ENCODE results near the gene SLC9A3. TPM values are rescaled to one million over a fixed set of nuclear protein-coding genes. Genes with fewer than 3 reads are reported as not detected.
A peak's percentile ranks its signal among the peaks of the same experiment; 100 is the strongest.
"Not testable (repeated sequence)": the region's sequence is repeated elsewhere in the genome, so short reads cannot be mapped to it uniquely, and the experiment has no call there.

SLC9A3 gene
- total RNA-seq, 2 donors from 2014 or later: 1.6 to 2.2 TPM

DNA sequence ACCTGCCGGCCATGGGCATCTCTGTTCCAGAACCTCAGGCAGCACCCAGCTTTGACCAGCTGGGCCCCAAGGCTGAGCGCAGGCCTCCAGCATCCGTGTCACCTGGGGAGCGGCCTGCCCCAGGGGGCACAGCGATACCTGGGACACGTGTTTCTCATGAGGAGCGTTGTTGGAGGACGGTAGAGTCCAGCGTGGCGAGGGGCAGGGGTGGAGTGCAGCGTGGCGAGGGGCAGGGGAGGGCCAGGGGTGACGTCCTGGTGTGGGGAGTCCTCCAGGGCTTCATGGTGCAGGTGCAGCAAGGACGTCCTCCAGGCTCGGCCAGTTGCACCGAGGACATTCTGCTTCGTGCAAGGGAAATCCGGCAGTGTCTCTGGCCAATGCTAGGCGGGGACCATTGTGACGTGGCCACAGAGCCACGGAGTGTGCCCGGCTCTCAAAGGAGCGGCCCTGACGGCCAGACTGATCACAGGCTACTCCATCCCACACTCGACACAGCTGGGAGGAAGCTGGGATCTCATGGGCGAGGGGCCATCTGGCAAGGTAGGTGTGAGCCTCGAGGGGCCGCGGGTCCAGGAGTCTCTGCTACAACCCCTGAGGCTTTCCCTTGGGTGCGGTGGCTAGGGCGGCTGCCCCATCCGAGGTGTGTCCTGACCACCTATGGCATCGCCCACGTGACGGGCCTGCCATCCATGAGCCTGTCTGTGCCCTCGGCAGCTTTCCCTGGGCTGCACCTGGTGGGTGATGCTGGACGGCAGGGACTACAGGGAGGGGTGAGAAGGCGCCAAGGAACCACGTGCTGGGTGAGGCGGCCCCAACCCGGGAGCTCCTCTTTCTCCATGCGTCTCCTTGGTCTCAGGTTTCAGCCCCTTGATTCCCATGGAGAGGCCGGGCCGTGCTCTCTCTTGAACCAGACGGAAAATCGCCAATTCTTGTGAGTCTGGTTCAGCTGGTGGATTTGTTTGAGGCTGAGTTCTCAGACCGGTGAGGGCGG, 33.8 kb downstream of the SLC9A3 start:
- Mint-ChIP-seq H3K4me1 (no peaks in the 10 kb centered on the region), H3K4me3 (no peak overlapping the region), H3K27ac (no peak overlapping the region), H3K27me3 (no peaks in the 10 kb centered on the region), H3K9me3 (no peaks in the 10 kb centered on the region), H3K36me3 (ENCODE audit: low read depth) (no peaks in the 10 kb centered on the region)
- no peak for ATAC-seq (replicated peaks)

- H3K4me3 Mint-ChIP-seq: no peak overlapping the region
These were observed 34.6 kb downstream of the SLC9A3 start for GRCh38 chr5:489689-490080.

GRCh38 chr5:488744-489688, 35.2 kb downstream of the SLC9A3 start:
- no peak overlapping the region for H3K27ac Mint-ChIP-seq
- no peaks in the 10 kb centered on the region for H3K4me1 Mint-ChIP-seq
- no peaks in the 10 kb centered on the region for H3K36me3 Mint-ChIP-seq (ENCODE audit: low read depth)
- no peak for ATAC-seq (replicated peaks)
- no peaks in the 10 kb centered on the region for H3K9me3 Mint-ChIP-seq
- H3K27me3 Mint-ChIP-seq: peaks cover 3% of the 10 kb centered on the region
- no peak overlapping the region for H3K4me3 Mint-ChIP-seq

More at GRCh38 chr5:489689-490080, 34.6 kb downstream of the SLC9A3 start:
- ATAC-seq (replicated peaks): no peak
- H3K4me1 Mint-ChIP-seq: no peaks in the 10 kb centered on the region
- H3K27me3 Mint-ChIP-seq: peaks cover 3% of the 10 kb centered on the region
- no peaks in the 10 kb centered on the region for H3K9me3 Mint-ChIP-seq
- no peaks in the 10 kb centered on the region for H3K36me3 Mint-ChIP-seq (ENCODE audit: low read depth)
- H3K27ac Mint-ChIP-seq: no peak overlapping the region

DNA sequence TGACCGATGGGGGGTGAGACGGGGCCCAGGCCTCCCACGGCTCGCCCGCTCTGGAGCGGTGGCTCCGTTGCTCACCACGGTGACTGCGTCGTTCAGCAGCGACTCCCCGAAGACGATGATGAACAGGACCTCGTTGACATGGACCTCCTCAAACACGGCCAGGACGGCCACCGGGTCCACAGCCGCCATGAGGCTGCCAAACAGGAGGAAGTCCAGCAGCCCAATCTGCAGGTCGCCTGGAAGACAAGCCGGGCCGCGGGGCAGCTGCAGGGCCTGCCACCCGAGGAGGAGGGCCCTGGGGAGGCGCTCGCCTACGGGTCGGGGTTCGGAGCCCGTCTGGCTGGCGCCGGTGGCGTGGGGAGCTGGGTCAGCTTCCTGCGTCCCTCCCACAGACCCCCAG, 36.0 kb downstream of the SLC9A3 start:
- Mint-ChIP-seq H3K9me3 (no peaks in the 10 kb centered on the region), H3K4me3 (no peak overlapping the region), H3K27me3 (peaks cover 3% of the 10 kb centered on the region), H3K4me1 (no peaks in the 10 kb centered on the region), H3K27ac (no peak overlapping the region), H3K36me3 (ENCODE audit: low read depth) (no peaks in the 10 kb centered on the region)
- ATAC-seq (replicated peaks): no peak

DNA sequence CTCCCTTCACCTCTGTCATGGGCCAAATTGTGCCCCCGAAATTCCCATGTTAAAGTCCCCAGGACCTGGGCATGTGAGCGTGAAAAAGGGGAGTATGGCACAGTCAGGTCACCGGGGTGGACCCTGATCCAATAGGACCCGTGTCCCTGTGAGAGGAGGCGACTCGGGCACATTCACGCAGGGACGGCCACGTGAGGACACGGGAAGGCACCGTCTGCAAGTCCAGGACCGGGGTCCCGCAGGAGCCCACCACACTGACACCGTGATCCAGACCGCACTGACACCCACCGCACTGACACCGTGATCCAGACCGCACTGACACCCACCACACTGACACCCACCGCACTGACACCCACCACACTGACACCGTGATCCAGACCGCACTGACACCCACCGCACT, 37.7 kb downstream of the SLC9A3 start:
- not testable (repeated sequence) for H3K4me1 Mint-ChIP-seq; H3K4me3 Mint-ChIP-seq; H3K36me3 Mint-ChIP-seq (ENCODE audit: low read depth); H3K27ac Mint-ChIP-seq; H3K9me3 Mint-ChIP-seq; ATAC-seq (replicated peaks); H3K27me3 Mint-ChIP-seq

GRCh38 chr5:485946-486491, 38.2 kb downstream of the SLC9A3 start:
- Mint-ChIP-seq H3K4me3 (no peak overlapping the region), H3K36me3 (ENCODE audit: low read depth) (no peaks in the 10 kb centered on the region), H3K27ac (no peak overlapping the region), H3K27me3 (peaks cover 6% of the 10 kb centered on the region), H3K9me3 (no peaks in the 10 kb centered on the region), H3K4me1 (no peaks in the 10 kb centered on the region)
- peak; percentile 32 for ATAC-seq (replicated peaks)

DNA sequence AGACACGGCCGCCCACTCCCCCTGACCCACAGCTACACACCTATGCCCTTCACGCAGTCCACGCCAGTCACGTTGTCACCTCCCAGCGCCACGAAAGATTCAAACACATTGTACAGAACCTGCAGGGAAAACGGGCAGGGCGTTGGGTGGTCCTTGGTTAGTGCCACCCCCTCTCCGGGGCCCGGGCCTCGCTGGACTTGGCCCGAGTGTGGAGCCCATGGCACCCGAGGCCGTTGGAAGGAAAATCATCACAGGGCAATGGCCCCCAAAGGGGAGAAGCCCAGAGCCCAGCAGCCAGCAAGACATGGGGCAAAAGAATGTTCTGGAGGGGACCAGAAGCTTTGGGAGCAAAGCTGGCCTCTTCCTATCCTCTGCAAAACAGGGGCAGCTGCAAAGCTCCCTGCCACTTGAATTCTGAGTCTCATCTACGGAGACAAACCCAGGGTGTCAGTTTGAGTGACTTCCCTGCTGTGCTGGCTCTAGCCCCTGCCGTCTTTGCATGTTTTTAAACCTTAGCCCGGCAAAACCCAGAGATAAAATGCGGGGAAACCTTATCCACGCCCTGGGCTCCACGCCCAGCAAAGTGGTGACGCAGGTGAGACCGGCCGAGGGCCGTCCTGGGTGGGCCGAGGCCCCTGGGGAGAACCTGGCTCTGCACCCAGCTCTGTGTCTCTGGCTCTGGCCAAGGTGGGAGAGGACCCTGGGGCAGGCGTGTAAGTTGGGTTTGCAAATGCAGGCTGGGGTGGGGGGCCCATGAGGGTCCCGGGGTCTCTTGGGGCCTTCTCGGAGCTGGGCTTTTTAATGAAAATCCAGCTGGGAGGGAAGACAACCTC, 38.9 kb downstream of the SLC9A3 start:
- Mint-ChIP-seq H3K9me3 (no peaks in the 10 kb centered on the region), H3K4me1 (no peaks in the 10 kb centered on the region), H3K36me3 (ENCODE audit: low read depth) (no peaks in the 10 kb centered on the region), H3K27me3 (peaks cover 6% of the 10 kb centered on the region), H3K27ac (no peak overlapping the region), H3K4me3 (no peak overlapping the region)
- no peak for ATAC-seq (replicated peaks)

DNA sequence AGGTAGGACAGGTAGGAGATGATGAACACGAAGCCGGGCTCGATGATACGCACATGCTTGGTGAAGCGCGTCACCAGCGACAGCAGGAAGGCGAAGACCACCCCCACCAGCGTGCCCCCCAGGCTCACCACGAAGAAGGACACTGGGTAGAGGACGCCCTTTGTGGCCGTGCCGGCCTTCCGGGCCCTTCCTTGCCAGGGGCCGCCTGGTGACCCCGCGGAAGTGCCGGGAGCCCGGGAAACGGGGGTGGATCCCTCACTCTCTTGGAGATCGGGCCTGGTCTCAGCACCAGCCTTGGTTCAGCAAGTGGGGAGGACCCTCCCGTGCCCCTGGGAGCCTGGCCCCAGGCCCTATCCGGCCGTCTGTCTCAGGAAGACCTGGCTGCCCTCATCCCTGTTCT, 39.7 kb downstream of the SLC9A3 start:
- Mint-ChIP-seq H3K4me1 (no peaks in the 10 kb centered on the region), H3K27me3 (peaks cover 6% of the 10 kb centered on the region), H3K9me3 (no peaks in the 10 kb centered on the region), H3K36me3 (ENCODE audit: low read depth) (no peaks in the 10 kb centered on the region), H3K27ac (no peak overlapping the region), H3K4me3 (no peak overlapping the region)
- no peak for ATAC-seq (replicated peaks)

GRCh38 chr5:483434-484140, 40.7 kb downstream of the SLC9A3 start:
- no peak overlapping the region for H3K4me3 Mint-ChIP-seq
- no peak for ATAC-seq (replicated peaks)
- no peaks in the 10 kb centered on the region for H3K9me3 Mint-ChIP-seq
- peaks cover 6% of the 10 kb centered on the region for H3K27me3 Mint-ChIP-seq
- H3K4me1 Mint-ChIP-seq: no peaks in the 10 kb centered on the region
- no peaks in the 10 kb centered on the region for H3K36me3 Mint-ChIP-seq (ENCODE audit: low read depth)
- H3K27ac Mint-ChIP-seq: no peak overlapping the region

DNA sequence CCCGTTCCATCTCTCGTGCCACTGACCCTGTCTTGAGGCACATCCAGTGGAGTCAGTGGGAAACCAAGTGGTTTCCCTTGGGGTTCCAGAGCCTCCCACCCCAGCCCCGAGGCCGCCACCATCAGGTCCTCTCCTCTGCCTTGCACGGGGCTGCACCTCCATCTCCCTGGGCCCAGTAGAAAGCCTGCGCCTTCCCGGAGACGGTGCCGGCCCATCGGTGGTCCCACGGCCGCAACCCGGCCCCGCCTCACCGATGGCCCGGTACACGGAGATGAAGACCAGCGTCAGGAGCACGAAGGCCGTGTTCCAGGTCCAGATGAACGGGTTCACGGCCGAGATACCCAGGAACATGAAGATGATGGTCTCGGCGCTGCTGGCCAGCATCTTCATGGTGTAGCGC, 41.2 kb downstream of the SLC9A3 start:
- no peak for ATAC-seq (replicated peaks)
- Mint-ChIP-seq H3K27me3 (peaks cover 6% of the 10 kb centered on the region), H3K36me3 (ENCODE audit: low read depth) (no peaks in the 10 kb centered on the region), H3K27ac (no peak overlapping the region), H3K4me3 (no peak overlapping the region), H3K4me1 (no peaks in the 10 kb centered on the region), H3K9me3 (no peaks in the 10 kb centered on the region)

DNA sequence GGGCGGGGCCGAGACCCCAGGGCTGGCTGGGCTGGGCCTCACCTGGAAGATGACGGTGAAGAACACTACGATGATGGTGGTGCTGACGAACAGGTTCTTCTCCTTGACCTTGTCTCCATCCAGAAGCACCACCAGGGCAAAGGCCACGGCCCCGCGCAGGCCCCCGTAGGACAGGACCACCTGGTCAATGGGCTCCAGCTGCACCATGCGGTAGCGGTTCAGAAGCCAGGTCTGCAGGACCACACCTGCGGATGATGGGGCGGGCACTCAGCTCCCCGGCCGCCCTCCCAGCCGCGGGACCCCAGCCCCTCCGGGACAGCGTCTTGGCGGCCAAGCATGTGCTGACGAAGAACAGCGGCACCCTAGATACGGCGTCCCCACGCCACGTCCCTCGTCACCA, 41.7 kb downstream of the SLC9A3 start:
- Mint-ChIP-seq H3K27ac (no peak overlapping the region), H3K27me3 (peaks cover 6% of the 10 kb centered on the region), H3K36me3 (ENCODE audit: low read depth) (no peaks in the 10 kb centered on the region), H3K4me3 (no peak overlapping the region), H3K9me3 (no peaks in the 10 kb centered on the region), H3K4me1 (no peaks in the 10 kb centered on the region)
- ATAC-seq (replicated peaks): no peak

DNA sequence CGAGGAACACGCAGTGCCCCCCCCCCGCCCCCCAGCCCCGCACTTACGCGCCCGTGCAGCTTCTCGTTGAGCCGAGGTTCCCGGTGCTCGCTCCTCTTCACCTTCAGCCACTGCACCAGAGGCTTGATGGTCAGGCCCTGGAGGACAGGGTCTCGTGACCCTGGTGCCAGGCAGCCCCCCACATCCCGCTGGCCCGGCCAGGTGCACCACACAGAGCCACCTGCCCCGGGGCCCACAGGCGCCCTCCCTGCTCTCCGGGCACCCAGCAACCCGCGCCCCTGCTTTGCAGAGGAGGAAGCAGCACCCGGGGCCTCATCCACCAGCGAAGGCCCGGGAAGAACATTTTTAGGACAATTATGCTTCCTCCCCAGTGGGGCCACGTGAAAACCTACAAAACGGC, 42.2 kb downstream of the SLC9A3 start:
- H3K4me3 Mint-ChIP-seq: no peak overlapping the region
- peaks cover 6% of the 10 kb centered on the region for H3K27me3 Mint-ChIP-seq
- no peak overlapping the region for H3K27ac Mint-ChIP-seq
- no peaks in the 10 kb centered on the region for H3K36me3 Mint-ChIP-seq (ENCODE audit: low read depth)
- no peaks in the 10 kb centered on the region for H3K4me1 Mint-ChIP-seq
- ATAC-seq (replicated peaks): no peak
- no peaks in the 10 kb centered on the region for H3K9me3 Mint-ChIP-seq

DNA sequence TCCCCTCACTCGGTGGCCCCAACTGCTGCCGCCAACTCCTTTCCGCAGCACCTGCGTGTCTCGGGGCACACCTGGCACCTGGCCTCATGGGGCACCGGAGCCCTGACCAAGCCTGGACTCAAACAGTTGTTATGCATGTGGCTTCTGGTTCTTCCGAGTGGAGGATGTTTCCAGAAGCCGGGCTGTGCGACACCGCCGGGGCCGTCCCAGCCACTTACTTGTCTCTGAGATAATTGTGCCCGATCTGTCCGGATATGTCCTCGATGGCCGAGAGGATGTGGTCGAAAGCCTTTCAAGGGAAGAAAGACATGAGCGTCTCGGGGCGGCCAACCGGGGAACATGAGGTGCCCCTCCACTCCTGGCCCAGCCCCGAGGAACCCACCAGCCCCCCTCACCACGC, 42.9 kb downstream of the SLC9A3 start:
- peaks cover 6% of the 10 kb centered on the region for H3K27me3 Mint-ChIP-seq
- no peak overlapping the region for H3K27ac Mint-ChIP-seq
- no peak for ATAC-seq (replicated peaks)
- no peak overlapping the region for H3K4me3 Mint-ChIP-seq
- H3K4me1 Mint-ChIP-seq: no peaks in the 10 kb centered on the region
- no peaks in the 10 kb centered on the region for H3K36me3 Mint-ChIP-seq (ENCODE audit: low read depth)
- no peaks in the 10 kb centered on the region for H3K9me3 Mint-ChIP-seq

Data from activated T-helper 17 cell treated with anti-CD3 and anti-CD28 coated beads, Interleukin-2, amount 50 U/mL, for 72 hours (primary cell).